ENCODE measurements around the gene LOXL4.

LOXL4 gene

GRCh38 chr10:98208925-98209324 is 59.1 kb downstream of the LOXL4 start:
- Mint-ChIP-seq H3K4me3 (no peak overlapping the region), H3K9me3 (no peaks in the 10 kb centered on the region), H3K27me3 (ENCODE audit: low read depth, poor library complexity) (peaks cover 3% of the 10 kb centered on the region), H3K4me1 (no peaks in the 10 kb centered on the region), H3K27ac (no peak overlapping the region), H3K36me3 (ENCODE audit: low read depth) (peaks cover 34% of the 10 kb centered on the region)
- no peak for DNase-seq
- no peak for TF ChIP-seq CTCF (IDR thresholded peaks at IDR 0.05)

GRCh38 chr10:98205351-98205750 is 62.6 kb downstream of the LOXL4 start:
- peaks cover 23% of the 10 kb centered on the region for H3K36me3 Mint-ChIP-seq (ENCODE audit: low read depth)
- H3K9me3 Mint-ChIP-seq = no peaks in the 10 kb centered on the region
- no peak for DNase-seq
- H3K4me1 Mint-ChIP-seq = no peaks in the 10 kb centered on the region
- H3K27ac Mint-ChIP-seq = no peak overlapping the region
- H3K4me3 Mint-ChIP-seq = no peak overlapping the region
- no peak for TF ChIP-seq CTCF (IDR thresholded peaks at IDR 0.05)
- peaks cover 6% of the 10 kb centered on the region for H3K27me3 Mint-ChIP-seq (ENCODE audit: low read depth, poor library complexity)

GRCh38 chr10:98202378-98202777 is 65.6 kb downstream of the LOXL4 start:
- Mint-ChIP-seq H3K4me1 (no peaks in the 10 kb centered on the region), H3K9me3 (no peaks in the 10 kb centered on the region), H3K27me3 (ENCODE audit: low read depth, poor library complexity) (peaks cover 6% of the 10 kb centered on the region), H3K36me3 (ENCODE audit: low read depth) (no peaks in the 10 kb centered on the region), H3K27ac (no peak overlapping the region), H3K4me3 (no peak overlapping the region)
- TF ChIP-seq CTCF (IDR thresholded peaks at IDR 0.05) = no peak
- no peak for DNase-seq

- no peak overlapping the region for H3K27ac Mint-ChIP-seq
- H3K4me1 Mint-ChIP-seq = no peaks in the 10 kb centered on the region
- DNase-seq = no peak
- H3K27me3 Mint-ChIP-seq (ENCODE audit: low read depth, poor library complexity) = peaks cover 6% of the 10 kb centered on the region
- no peak for TF ChIP-seq CTCF (IDR thresholded peaks at IDR 0.05)
- no peaks in the 10 kb centered on the region for H3K9me3 Mint-ChIP-seq
- H3K36me3 Mint-ChIP-seq (ENCODE audit: low read depth) = peaks cover under 1% of the 10 kb centered on the region
- H3K4me3 Mint-ChIP-seq = no peak overlapping the region
Observed at GRCh38 chr10:98201760-98202159, 66.2 kb downstream of the LOXL4 start.

Measured in nephron progenitor cell (in vitro differentiated cells).